Measurements from ENCODE around the gene SPATS1.
"Not testable (repeated sequence)": the region's sequence is repeated elsewhere in the genome, so short reads cannot be mapped to it uniquely, and the experiment has no call there.

The SPATS1 gene

GRCh38 chr6:44312901-44313788 lies 29.3 kb upstream of the SPATS1 start, which contains the start of gene AARS2:
Gene AARS2, minus strand, starts transcription at chr6:44313347. Its CDS starts 24 bp downstream, at chr6:44313323.
- DNase-seq: no peak

- not testable (repeated sequence) for DNase-seq
These were observed 27.8 kb upstream of the SPATS1 start for GRCh38 chr6:44314657-44315056.

- no peak for DNase-seq
These were observed 26.9 kb upstream of the SPATS1 start for GRCh38 chr6:44315516-44315915.

- DNase-seq: no peak
These were observed 26.5 kb upstream of the SPATS1 start for GRCh38 chr6:44315951-44316350.

GRCh38 chr6:44316481-44316880 lies 26.0 kb upstream of the SPATS1 start:
- no peak for DNase-seq

- DNase-seq: not testable (repeated sequence)
These were observed 25.3 kb upstream of the SPATS1 start for GRCh38 chr6:44317136-44317631.

- DNase-seq: no peak
These were observed 21.2 kb upstream of the SPATS1 start for GRCh38 chr6:44321210-44321609.

- no peak for DNase-seq
These were observed 15.4 kb upstream of the SPATS1 start for GRCh38 chr6:44327096-44327495.

GRCh38 chr6:44327760-44328159 lies 14.7 kb upstream of the SPATS1 start:
- DNase-seq: no peak

- DNase-seq: not testable (repeated sequence)
These were observed 14.2 kb upstream of the SPATS1 start for GRCh38 chr6:44328203-44328602.

- DNase-seq: no peak
These were observed 12.6 kb upstream of the SPATS1 start for GRCh38 chr6:44329858-44330257.

- DNase-seq: no peak
These were observed 9.9 kb upstream of the SPATS1 start for GRCh38 chr6:44332585-44332984.

GRCh38 chr6:44333273-44333919 lies 9.1 kb upstream of the SPATS1 start:
- no peak for DNase-seq

- DNase-seq: no peak
These were observed 8.5 kb upstream of the SPATS1 start for GRCh38 chr6:44333942-44334341.

- DNase-seq: no peak
These were observed 6.8 kb upstream of the SPATS1 start for GRCh38 chr6:44335631-44336030.

GRCh38 chr6:44338228-44339122 lies 4.0 kb upstream of the SPATS1 start:
- no peak for DNase-seq

- no peak for DNase-seq
These were observed 3.1 kb upstream of the SPATS1 start for GRCh38 chr6:44339301-44339700.

GRCh38 chr6:44339763-44340625 lies 2.5 kb upstream of the SPATS1 start:
- DNase-seq: no peak

GRCh38 chr6:44341095-44341890 lies 1.2 kb upstream of the SPATS1 start:
- no peak for DNase-seq

GRCh38 chr6:44342052-44342451 lies 398 bp upstream of the SPATS1 start:
- DNase-seq: no peak

GRCh38 chr6:44346818-44347217 lies 4.4 kb downstream of the SPATS1 start:
- DNase-seq: not testable (repeated sequence)
